Panc1 (cell line): Measurements from ENCODE around the gene EDAR.

Experiments
- CTCF ChIP-seq: fragments of 450-650 bp; IDR thresholded peaks from 2 replicates; pipeline ENCODE4 v1.5.1; 2017; ENCODE audit warnings: mild to moderate bottlenecking
- POLR2AphosphoS5 ChIP-seq: IDR thresholded peaks from 2 replicates; pipeline ENCODE4 v1.6.1; 2012; ENCODE audit warnings: mild to moderate bottlenecking, low read depth, low read length, moderate library complexity
- REST ChIP-seq, 2 experiments: IDR thresholded peaks; 2 replicates each; pipeline ENCODE4 v1.6.1; 2011 to 2012; ENCODE audit warnings: low read depth in 2 of 2, control low read depth in 1 of 2, low read length in 1 of 2, mild to moderate bottlenecking in 1 of 2, moderate library complexity in 1 of 2; ENCODE audit not compliant: insufficient read depth in 1 of 2
- SIN3A ChIP-seq: IDR thresholded peaks from 2 replicates; pipeline ENCODE4 v1.6.1; 2012; ENCODE audit warnings: low read depth, mild to moderate bottlenecking, low read length, moderate library complexity, borderline replicate concordance; ENCODE audit not compliant: insufficient read depth
- TCF7L2 ChIP-seq: IDR thresholded peaks from 2 replicates; pipeline ENCODE4 v1.6.1; 2011; ENCODE audit warnings: mild to moderate bottlenecking, low read depth, low read length, inconsistent platforms

DNA sequence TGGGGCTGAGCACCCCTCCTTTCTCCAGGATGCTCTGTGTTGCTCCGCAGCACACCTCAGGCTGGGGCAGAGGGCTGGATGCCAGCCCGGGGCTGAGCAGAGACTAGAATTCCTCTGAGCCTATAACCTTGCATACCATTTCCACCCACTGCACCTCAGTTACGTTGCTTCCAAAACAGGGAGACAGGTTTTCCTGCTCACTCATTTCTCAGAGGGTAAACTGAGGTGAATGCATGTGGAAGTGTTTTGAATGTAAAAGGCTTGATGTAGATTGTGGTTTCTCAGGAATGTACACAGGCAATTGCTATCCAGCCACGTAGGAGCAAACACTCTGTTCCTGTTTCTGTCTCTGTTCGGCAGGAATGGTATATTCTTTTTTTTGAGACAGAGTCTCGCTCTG is 45.3 kb downstream of the EDAR start:
- TF ChIP-seq CTCF (no peak), POLR2AphosphoS5 (no peak), REST (IDR thresholded peaks at IDR 0.05; ENCODE audit: insufficient read depth in 1 of 2, low read depth in 2 of 2, low read length in 1 of 2) (no peak), SIN3A (no peak), TCF7L2 (no peak)
